ENCODE data around the gene CCDC57. TPM values are rescaled to one million over a fixed set of nuclear protein-coding genes. Genes with fewer than 3 reads are reported as not detected.
A peak's percentile ranks its signal among the peaks of the same experiment; 100 is the strongest.
"Not testable (repeated sequence)": the region's sequence is repeated elsewhere in the genome, so short reads cannot be mapped to it uniquely, and the experiment has no call there.

The CCDC57 gene, protein sequence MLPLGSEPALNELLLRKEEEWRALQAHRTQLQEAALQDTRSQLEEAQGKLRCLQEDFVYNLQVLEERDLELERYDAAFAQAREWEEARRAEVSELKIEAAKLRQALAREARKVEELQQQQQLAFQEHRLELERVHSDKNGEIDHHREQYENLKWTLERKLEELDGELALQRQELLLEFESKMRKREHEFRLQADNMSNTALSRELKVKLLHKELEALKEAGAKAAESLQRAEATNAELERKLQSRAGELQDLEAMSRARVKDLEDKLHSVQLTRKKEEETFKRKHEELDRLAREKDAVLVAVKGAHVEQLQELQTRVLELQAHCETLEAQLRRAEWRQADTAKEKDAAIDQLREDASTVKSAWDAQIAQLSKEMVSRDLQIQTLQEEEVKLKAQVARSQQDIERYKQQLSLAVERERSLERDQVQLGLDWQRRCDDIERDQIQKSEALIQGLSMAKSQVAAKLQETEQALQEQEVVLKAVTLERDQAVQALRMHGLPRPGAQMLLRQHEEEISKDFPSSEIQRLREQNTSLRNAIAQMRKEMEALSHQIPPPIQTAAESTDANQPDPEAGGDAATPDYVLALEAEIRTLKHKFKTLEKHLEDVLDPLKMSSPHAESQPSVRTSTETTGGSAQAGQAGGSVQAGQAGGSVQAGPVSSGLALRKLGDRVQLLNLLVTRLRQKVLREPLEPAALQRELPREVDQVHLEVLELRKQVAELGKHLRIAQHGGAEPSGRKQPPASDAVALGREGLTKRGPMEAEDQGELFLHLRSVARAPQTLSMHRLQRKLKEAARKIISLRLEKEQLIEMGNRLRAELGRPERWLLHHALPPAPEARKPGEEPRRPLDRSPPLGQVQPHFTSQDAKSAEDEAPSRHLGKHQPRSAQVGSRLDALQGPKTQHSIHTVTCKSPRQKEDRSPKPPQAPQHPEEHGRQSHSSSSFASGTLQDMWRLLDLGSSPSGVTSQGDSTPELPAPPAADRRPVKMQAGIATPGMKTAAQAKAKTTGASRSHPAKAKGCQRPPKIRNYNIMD
- total RNA-seq (100 to 1,000 TPM; 129 to 135 TPM), total RNA-seq (29.3 to 120 (median 67.3) reads per million in 172 experiments)
- 62.9 TPM for polyA plus RNA-seq (2013, experiment 1 of 2)
- 79.4 TPM for polyA plus RNA-seq (2013, experiment 2 of 2)

GRCh38 chr17:82212331-82213250 lies at the start of gene CCDC57:
CCDC57 (minus strand) TSS chr17:82212842; CDS start chr17:82201944, 10,898 bp downstream.
- H3K27me3 ChIP-seq (ENCODE audit: control insufficient read depth in 1 of 2, insufficient read depth in 2 of 2, low read length in 2 of 2) = no peaks in the 10 kb centered on the region
- ATAC-seq (ENCODE audit: poor library complexity) = peak; percentile 30
- peak within 1 kb of the TSS in 1 of 2 donors; percentile 46 for H3K27ac ChIP-seq (ENCODE audit: low read depth in 1 of 2, low read length in 2 of 2)
- Mint-ChIP-seq H3K4me1 (ENCODE audit: low read depth) (peaks cover 44% of the 10 kb centered on the region), H3K27ac (peak within 1 kb of the TSS; percentile 85), H3K36me3 (ENCODE audit: low read depth) (peaks cover 1% of the 10 kb centered on the region), H3K27me3 (no peaks in the 10 kb centered on the region), H3K9me3 (no peaks in the 10 kb centered on the region), H3K4me3 (peak within 1 kb of the TSS; percentile 90)
- ChIA-PET CTCF (interaction anchor here (1.4 kb wide), 1 partner anchor 12 kb away, joined by 6 read pairs; no protein-coding TSS in a partner anchor), POLR2A (interaction anchor here (0.6 to 2.5 kb wide), 4 partner anchors 12 to 86 kb away, joined by 3 to 17 read pairs (median 4); no protein-coding TSS in a partner anchor)
- H3K36me3 ChIP-seq (ENCODE audit: insufficient read depth, low read length) = no peaks in the 10 kb centered on the region
- intact Hi-C loops (cut with DNase I, micrococcal nuclease) = no loop called here
- H3K4me3 ChIP-seq (ENCODE audit: low read length) = peak within 1 kb of the TSS; percentile 55
- H3K4me1 ChIP-seq (ENCODE audit: insufficient read depth, low read length) = peaks cover 50% of the 10 kb centered on the region
- TF ChIP-seq CTCF (IDR thresholded peaks at IDR 0.05) = no peak
- peak in 11 of 14 experiments; percentile 49 to 80 (median 61) for DNase-seq
- H3K9me3 ChIP-seq (ENCODE audit: control insufficient read depth in 1 of 2, insufficient read depth in 1 of 2, low read length in 2 of 2) = no peaks in the 10 kb centered on the region

DNA sequence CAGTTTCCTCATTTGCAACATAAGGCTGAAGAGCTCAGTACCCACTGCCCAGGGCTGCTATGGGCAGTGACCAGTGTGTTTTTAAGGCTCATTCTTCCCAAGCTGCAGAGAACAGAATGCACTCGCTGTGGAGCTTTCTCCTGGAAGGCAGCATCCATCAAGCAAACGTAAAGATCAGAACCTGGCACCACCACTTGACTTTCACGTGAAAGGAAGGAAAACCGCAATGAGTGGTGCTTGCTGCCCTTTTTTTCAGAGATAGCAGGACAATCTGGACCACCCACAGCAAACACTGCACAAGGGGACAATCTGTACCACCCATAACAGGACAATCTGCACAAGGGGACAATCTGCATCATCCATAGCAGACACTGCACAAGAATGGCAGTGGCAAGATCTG lies 49.7 kb upstream of the CCDC57 start:
- Mint-ChIP-seq H3K27me3 (no peaks in the 10 kb centered on the region), H3K36me3 (ENCODE audit: low read depth) (peaks cover 94% of the 10 kb centered on the region), H3K27ac (peak overlapping the region; percentile 5), H3K4me1 (ENCODE audit: low read depth) (peaks cover 26% of the 10 kb centered on the region), H3K4me3 (no peak overlapping the region), H3K9me3 (no peaks in the 10 kb centered on the region)
- no peak for TF ChIP-seq CTCF (IDR thresholded peaks at IDR 0.05)
- H3K4me1 ChIP-seq (ENCODE audit: insufficient read depth, low read length) = peaks cover 25% of the 10 kb centered on the region
- DNase-seq (peak in 1 of 14 experiments; percentile 3), ATAC-seq (ENCODE audit: poor library complexity) (no peak)
- no peak overlapping the region for H3K4me3 ChIP-seq (ENCODE audit: low read length)
- CTCF ChIA-PET = no interaction called here
- H3K27me3 ChIP-seq (ENCODE audit: control insufficient read depth in 1 of 2, insufficient read depth in 2 of 2, low read length in 2 of 2) = no peaks in the 10 kb centered on the region
- H3K36me3 ChIP-seq (ENCODE audit: insufficient read depth, low read length) = peaks cover 95% of the 10 kb centered on the region
- H3K9me3 ChIP-seq (ENCODE audit: control insufficient read depth in 1 of 2, insufficient read depth in 1 of 2, low read length in 2 of 2) = no peaks in the 10 kb centered on the region
- peak overlapping the region in 1 of 2 donors; percentile 15 for H3K27ac ChIP-seq (ENCODE audit: low read depth in 1 of 2, low read length in 2 of 2)
- intact Hi-C loops (cut with DNase I, micrococcal nuclease) = no loop called here
- POLR2A ChIA-PET = interaction anchor here (1.2 kb wide), 1 partner anchor 24 kb away, joined by 4 read pairs; no protein-coding TSS in a partner anchor

GRCh38 chr17:82259972-82260961 lies 47.6 kb upstream of the CCDC57 start:
- H3K27ac Mint-ChIP-seq; H3K4me3 ChIP-seq (ENCODE audit: low read length); H3K27ac ChIP-seq (ENCODE audit: low read depth in 1 of 2, low read length in 2 of 2); H3K27me3 ChIP-seq (ENCODE audit: control insufficient read depth in 1 of 2, insufficient read depth in 2 of 2, low read length in 2 of 2); ATAC-seq (ENCODE audit: poor library complexity); DNase-seq; H3K9me3 ChIP-seq (ENCODE audit: control insufficient read depth in 1 of 2, insufficient read depth in 1 of 2, low read length in 2 of 2); H3K9me3 Mint-ChIP-seq; H3K27me3 Mint-ChIP-seq; H3K4me3 Mint-ChIP-seq; POLR2A ChIA-PET: not testable (repeated sequence)
- Mint-ChIP-seq H3K4me1 (ENCODE audit: low read depth) (peaks cover 23% of the 10 kb centered on the region), H3K36me3 (ENCODE audit: low read depth) (peaks cover 97% of the 10 kb centered on the region)
- peaks cover 11% of the 10 kb centered on the region for H3K4me1 ChIP-seq (ENCODE audit: insufficient read depth, low read length)
- CTCF ChIA-PET = interaction anchor here (0.5 to 0.6 kb wide), 2 partner anchors 8 to 637 kb away, joined by 4 to 5 read pairs; no protein-coding TSS in a partner anchor
- H3K36me3 ChIP-seq (ENCODE audit: insufficient read depth, low read length) = peaks cover 94% of the 10 kb centered on the region
- intact Hi-C loops (cut with DNase I, micrococcal nuclease) = loop anchor here in 1 of 2 experiments (5.0 kb wide), 2 partner anchors 42 to 62 kb away; no protein-coding TSS in a partner anchor

Data from CD4-positive, alpha-beta T cell (primary cell).